ENCODE results near the gene FSD1L.

FSD1L gene

GRCh38 chr9:105507096-105507790, 59.4 kb downstream of the FSD1L start:
- peaks cover 3 to 14% of the 10 kb centered on the region in 2 experiments; a peak in 1 of 3 replicates for H3K36me3 ChIP-seq (ENCODE audit: control insufficient read depth in 2 of 2, insufficient read depth in 1 of 2, low read length in 2 of 2)
- no peaks in the 10 kb centered on the region for H3K4me1 ChIP-seq (ENCODE audit: control insufficient read depth, insufficient read depth, low read length)
- TF ChIP-seq ZNF350 (tag by site-specific recombination; IDR thresholded peaks at IDR 0.05) (no peak), SP3 (tag by site-specific recombination; IDR thresholded peaks at IDR 0.05) (no peak), ZNF600 (tag by site-specific recombination; IDR thresholded peaks at IDR 0.05) (no peak), ZNF701 (tag by site-specific recombination; IDR thresholded peaks at IDR 0.05) (no peak)
- no peaks in the 10 kb centered on the region for H3K9me3 ChIP-seq (ENCODE audit: control insufficient read depth, insufficient read depth, low read depth, low read length)
- POLR2A ChIA-PET: no interaction called here
- CTCF ChIA-PET: no interaction called here
- H3K4me3 ChIP-seq (ENCODE audit: low read depth, low read length): no peak overlapping the region
- H3K27ac ChIP-seq (ENCODE audit: extremely low read depth, low read depth, low read length): no peak overlapping the region

GRCh38 chr9:105508530-105508929, 60.7 kb downstream of the FSD1L start:
- Histone ChIP-seq H3K27ac (ENCODE audit: extremely low read depth, low read depth, low read length) (no peak overlapping the region), H3K4me1 (ENCODE audit: control insufficient read depth, insufficient read depth, low read length) (no peaks in the 10 kb centered on the region), H3K9me3 (ENCODE audit: control insufficient read depth, insufficient read depth, low read depth, low read length) (no peaks in the 10 kb centered on the region), H3K36me3 (ENCODE audit: control insufficient read depth in 2 of 2, insufficient read depth in 1 of 2, low read length in 2 of 2) (peaks cover 3 to 14% of the 10 kb centered on the region in 2 experiments; a peak in 1 of 3 replicates), H3K4me3 (ENCODE audit: low read depth, low read length) (no peak overlapping the region)
- POLR2A ChIA-PET: no interaction called here
- TF ChIP-seq ZNF544 (tag by site-specific recombination; IDR thresholded peaks at IDR 0.05) (no peak), ZNF555 (tag by site-specific recombination; conservative IDR thresholded peaks at IDR 0.05) (no peak), ZNF747 (tag by site-specific recombination; IDR thresholded peaks at IDR 0.05) (no peak), ZNF776 (tag by site-specific recombination; IDR thresholded peaks at IDR 0.05; ENCODE audit: borderline replicate concordance) (no peak)
- CTCF ChIA-PET: no interaction called here

- H3K4me1 ChIP-seq (ENCODE audit: control insufficient read depth, insufficient read depth, low read length): no peaks in the 10 kb centered on the region
- no peak overlapping the region for H3K4me3 ChIP-seq (ENCODE audit: low read depth, low read length)
- H3K27ac ChIP-seq (ENCODE audit: extremely low read depth, low read depth, low read length): no peak overlapping the region
- H3K9me3 ChIP-seq (ENCODE audit: control insufficient read depth, insufficient read depth, low read depth, low read length): no peaks in the 10 kb centered on the region
- ChIA-PET POLR2A (no interaction called here), CTCF (interaction anchor here (0.6 kb wide), 1 partner anchor 44 kb away, joined by 5 read pairs; no protein-coding TSS in a partner anchor)
- peaks cover 3 to 23% of the 10 kb centered on the region in 2 experiments; a peak in 1 of 3 replicates for H3K36me3 ChIP-seq (ENCODE audit: control insufficient read depth in 2 of 2, insufficient read depth in 1 of 2, low read length in 2 of 2)
- no peak for TF ChIP-seq ZNF704 (tag by site-specific recombination; IDR thresholded peaks at IDR 0.05)
- no peak for TF ChIP-seq ZNF785 (tag by site-specific recombination; IDR thresholded peaks at IDR 0.05)
- TF ChIP-seq ZNF133 (tag by site-specific recombination; IDR thresholded peaks at IDR 0.05): no peak
- TF ChIP-seq AEBP2 (tag by site-specific recombination; IDR thresholded peaks at IDR 0.05; ENCODE audit: borderline replicate concordance): no peak
- TF ChIP-seq ZNF112 (tag by site-specific recombination; IDR thresholded peaks at IDR 0.05): no peak
- no peak for TF ChIP-seq PATZ1 (tag by site-specific recombination; IDR thresholded peaks at IDR 0.05)
- TF ChIP-seq PRDM2 (tag by site-specific recombination; IDR thresholded peaks at IDR 0.05; ENCODE audit: borderline replicate concordance): no peak
- no peak for TF ChIP-seq BCL11A (tag by site-specific recombination; IDR thresholded peaks at IDR 0.05; ENCODE audit: low read depth)
- TF ChIP-seq ZNF585B (tag by site-specific recombination; IDR thresholded peaks at IDR 0.05): no peak
- TF ChIP-seq ZNF473 (tag by site-specific recombination; IDR thresholded peaks at IDR 0.05): no peak
- no peak for TF ChIP-seq ZNF76 (tag by site-specific recombination; IDR thresholded peaks at IDR 0.05; ENCODE audit: borderline replicate concordance, low read depth)
- no peak for TF ChIP-seq ZBTB7A (tag by site-specific recombination; IDR thresholded peaks at IDR 0.05; ENCODE audit: low read depth)
- TF ChIP-seq ZNF629 (tag by site-specific recombination; IDR thresholded peaks at IDR 0.05): no peak
- TF ChIP-seq KLF8 (tag by site-specific recombination; IDR thresholded peaks at IDR 0.05): no peak
These were observed 62.2 kb downstream of the FSD1L start for GRCh38 chr9:105510024-105510423.
